HepG2 (cell line): ENCODE results near the gene POC1A. TPM values are rescaled to one million over a fixed set of nuclear protein-coding genes. Genes with fewer than 3 reads are reported as not detected.

Experiments used
- CCDC6 ChIP-seq: sonication (generic); formaldehyde crosslinking; IDR thresholded peaks from 2 replicates; pipeline ENCODE4 v1.8.1; 2022; ENCODE audit warnings: mild to moderate bottlenecking, missing genetic modification reagents, moderate library complexity
- CENPX ChIP-seq: sonication (generic); formaldehyde crosslinking; IDR thresholded peaks from 2 replicates; pipeline ENCODE4 v1.9.0; 2021; ENCODE audit warnings: mild to moderate bottlenecking, missing genetic modification reagents, moderate library complexity
- ELF3 ChIP-seq: IDR thresholded peaks from 2 replicates; pipeline ENCODE4 v1.6.1; 2016; ENCODE audit warnings: missing genetic modification reagents, missing compliant biosample characterization
- IKZF1 ChIP-seq: fragments of 450-650 bp; IDR thresholded peaks from 2 replicates; pipeline ENCODE4 v1.7.1; 2016
- KAT2B ChIP-seq: fragments of 150-350 bp; IDR thresholded peaks from 2 replicates; pipeline ENCODE4 v1.6.1; 2014; ENCODE audit warnings: low read depth, low read length, borderline replicate concordance
- MZF1 ChIP-seq: sonication (generic); formaldehyde crosslinking; IDR thresholded peaks from 2 replicates; pipeline ENCODE4 v1.8.1; 2023; ENCODE audit warnings: mild to moderate bottlenecking, missing genetic modification reagents, borderline replicate concordance
- NPAS2 ChIP-seq: sonication (generic); formaldehyde crosslinking; IDR thresholded peaks from 2 replicates; pipeline ENCODE4 v1.8.0; 2022; ENCODE audit warnings: mild to moderate bottlenecking, missing genetic modification reagents, borderline replicate concordance
- ONECUT2 ChIP-seq: sonication (generic); formaldehyde crosslinking; IDR thresholded peaks from 2 replicates; pipeline ENCODE4 v1.4.0; 2020; ENCODE audit warnings: missing genetic modification reagents
- SIN3A ChIP-seq: IDR thresholded peaks from 2 replicates; pipeline ENCODE4 v1.6.1; 2011; ENCODE audit warnings: low read depth, mild to moderate bottlenecking, control low read depth, low read length, borderline replicate concordance
- ZNF292 ChIP-seq: sonication (generic); formaldehyde crosslinking; IDR thresholded peaks from 2 replicates; pipeline ENCODE4 v1.8.1; 2022; ENCODE audit warnings: mild to moderate bottlenecking, low read depth, missing genetic modification reagents, borderline replicate concordance
- ZNF512B ChIP-seq: sonication (generic); formaldehyde crosslinking; IDR thresholded peaks from 2 replicates; pipeline ENCODE4 v1.5.1; 2020; ENCODE audit warnings: missing genetic modification reagents, mild to moderate bottlenecking, borderline replicate concordance
- ZNF567 ChIP-seq: sonication (generic); formaldehyde crosslinking; IDR thresholded peaks from 2 replicates; pipeline ENCODE4 v1.8.1; 2023; ENCODE audit warnings: mild to moderate bottlenecking, missing genetic modification reagents, borderline replicate concordance
- ZNF619 ChIP-seq: sonication (generic); formaldehyde crosslinking; IDR thresholded peaks from 2 replicates; pipeline ENCODE4 v1.4.0; 2020; ENCODE audit warnings: mild to moderate bottlenecking, missing genetic modification reagents
- ZNF672 ChIP-seq: sonication (generic); formaldehyde crosslinking; IDR thresholded peaks from 2 replicates; pipeline ENCODE4 v1.8.1; 2022; ENCODE audit warnings: missing genetic modification reagents
- ZNF878 ChIP-seq: sonication (generic); formaldehyde crosslinking; IDR thresholded peaks from 2 replicates; pipeline ENCODE4 v1.8.1; 2023; ENCODE audit warnings: mild to moderate bottlenecking, missing genetic modification reagents, moderate library complexity
- polyA plus RNA-seq, 8 experiments: library from polyadenylated mRNA; depleted of rRNA in 3 of 8; stranded (reverse) in 7 of 8; unstranded in 1 of 8; fragments of >200 nt; fragmentation: Illumina TruSeq in 4 of 8; extraction: Trizol in 4 of 8; gene quantifications; 2 replicates each; pipeline versions ENCODE4 v1.2.1 to v1.2.3, GENCODE V29; 2011 to 2016; ENCODE audit warnings: low read depth in 4 of 8, missing spikeins in 1 of 8, mixed read lengths in 1 of 8; ENCODE audit not compliant: insufficient read depth in 1 of 8
- total RNA-seq, 5 experiments: library from RNA; depleted of rRNA; stranded (reverse); fragments of >200 nt; fragmentation: Illumina TruSeq; extraction: Trizol; gene quantifications; 2 replicates each; pipeline ENCODE4 v1.2.3, GENCODE V29; 2016; ENCODE audit warnings: low read depth in 1 of 5
- TF ChIP-seq, protein P1 (sequence below): sonication (generic); IDR thresholded peaks from 2 replicates; pipeline ENCODE4 v1.6.1; 2016; ENCODE audit warnings: low read depth, borderline replicate concordance
- TF ChIP-seq, protein P2 (sequence below): IDR thresholded peaks from 2 replicates; pipeline ENCODE4 v1.6.1; 2018; ENCODE audit warnings: missing genetic modification reagents, mild to moderate bottlenecking, missing compliant biosample characterization
- TF ChIP-seq, protein P3 (sequence below): sonication (generic); formaldehyde crosslinking; IDR thresholded peaks from 2 replicates; pipeline ENCODE4 v1.5.0; 2020; ENCODE audit warnings: mild to moderate bottlenecking, missing genetic modification reagents, moderate library complexity
- TF ChIP-seq, protein P4 (sequence below): sonication (generic); formaldehyde crosslinking; IDR thresholded peaks from 2 replicates; pipeline ENCODE4 v1.5.1; 2020; ENCODE audit warnings: mild to moderate bottlenecking, missing genetic modification reagents

The POC1A gene
- total and polyA plus RNA-seq, 2 of the 13 experiments (the other 11 are each of a cell fraction or from before 2014, with no cell fraction given) = 14.6 to 20.0 TPM

DNA sequence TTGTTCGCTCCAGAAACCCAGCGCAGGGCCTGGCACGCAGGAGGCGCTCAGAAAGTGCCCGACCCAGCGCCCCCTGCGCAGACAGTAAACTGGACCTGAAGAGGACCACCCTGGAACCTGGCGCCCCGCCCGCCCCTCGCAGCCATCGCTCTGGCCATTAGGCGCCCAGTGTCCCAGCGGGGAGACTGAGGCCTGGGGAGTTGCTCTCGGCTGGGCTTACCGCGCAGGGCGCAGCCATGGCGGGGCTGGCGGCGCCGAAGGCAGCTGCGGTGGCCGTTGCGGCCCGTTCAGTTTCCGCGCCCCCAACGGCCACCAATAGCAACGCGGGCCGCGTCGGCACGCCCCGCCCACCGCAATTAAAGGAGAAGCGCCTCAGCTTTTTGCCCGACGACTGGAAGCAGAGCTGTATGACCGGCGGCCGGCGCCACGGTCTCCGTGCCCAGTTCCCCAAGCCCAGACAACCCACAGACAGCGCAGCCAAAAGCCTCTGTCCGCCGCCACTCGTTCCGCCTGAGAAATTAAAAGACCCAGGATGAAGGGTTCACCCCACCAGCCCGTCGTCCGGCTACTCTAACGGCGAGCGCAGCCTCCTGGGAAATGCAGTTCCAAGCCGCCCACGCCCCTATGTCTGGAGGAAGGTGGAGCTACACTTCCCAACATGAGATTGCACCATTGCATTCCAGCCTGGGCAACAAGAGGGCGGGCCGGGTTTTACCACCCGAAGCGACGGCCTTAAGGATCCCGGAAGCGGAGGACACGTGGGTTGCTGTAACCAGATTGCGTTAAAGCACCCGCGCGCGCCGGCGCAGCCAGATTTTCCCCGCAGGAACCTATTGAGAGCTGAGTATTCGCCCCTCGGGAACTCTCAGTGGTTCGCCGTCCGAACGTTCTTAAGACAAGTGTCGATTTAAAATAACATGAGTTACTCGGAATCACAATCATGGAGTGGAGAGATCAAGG is at the start of gene POC1A (continued):
- TF ChIP-seq ZNF619 (CRISPR knock-in tag) = no peak
- no peak for TF ChIP-seq MZF1 (CRISPR knock-in tag)
- TF ChIP-seq CCDC6 (CRISPR knock-in tag) = peak; percentile 76; the same call in 1 of the 2 replicates
- TF ChIP-seq IKZF1 = no peak
- TF ChIP-seq, protein P1, sequence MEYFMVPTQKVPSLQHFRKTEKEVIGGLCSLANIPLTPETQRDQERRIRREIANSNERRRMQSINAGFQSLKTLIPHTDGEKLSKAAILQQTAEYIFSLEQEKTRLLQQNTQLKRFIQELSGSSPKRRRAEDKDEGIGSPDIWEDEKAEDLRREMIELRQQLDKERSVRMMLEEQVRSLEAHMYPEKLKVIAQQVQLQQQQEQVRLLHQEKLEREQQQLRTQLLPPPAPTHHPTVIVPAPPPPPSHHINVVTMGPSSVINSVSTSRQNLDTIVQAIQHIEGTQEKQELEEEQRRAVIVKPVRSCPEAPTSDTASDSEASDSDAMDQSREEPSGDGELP = peak; percentile 52; the same call in 1 of the 2 replicates
- TF ChIP-seq NPAS2 (CRISPR knock-in tag) = no peak
- TF ChIP-seq, protein P2, sequence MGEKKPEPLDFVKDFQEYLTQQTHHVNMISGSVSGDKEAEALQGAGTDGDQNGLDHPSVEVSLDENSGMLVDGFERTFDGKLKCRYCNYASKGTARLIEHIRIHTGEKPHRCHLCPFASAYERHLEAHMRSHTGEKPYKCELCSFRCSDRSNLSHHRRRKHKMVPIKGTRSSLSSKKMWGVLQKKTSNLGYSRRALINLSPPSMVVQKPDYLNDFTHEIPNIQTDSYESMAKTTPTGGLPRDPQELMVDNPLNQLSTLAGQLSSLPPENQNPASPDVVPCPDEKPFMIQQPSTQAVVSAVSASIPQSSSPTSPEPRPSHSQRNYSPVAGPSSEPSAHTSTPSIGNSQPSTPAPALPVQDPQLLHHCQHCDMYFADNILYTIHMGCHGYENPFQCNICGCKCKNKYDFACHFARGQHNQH (CRISPR knock-in tag) = peak; percentile 72
- 0 out of 2 replicates have a peak, but pooled peaks have one; percentile 19 for TF ChIP-seq ZNF567 (CRISPR knock-in tag)
- TF ChIP-seq, protein P3, sequence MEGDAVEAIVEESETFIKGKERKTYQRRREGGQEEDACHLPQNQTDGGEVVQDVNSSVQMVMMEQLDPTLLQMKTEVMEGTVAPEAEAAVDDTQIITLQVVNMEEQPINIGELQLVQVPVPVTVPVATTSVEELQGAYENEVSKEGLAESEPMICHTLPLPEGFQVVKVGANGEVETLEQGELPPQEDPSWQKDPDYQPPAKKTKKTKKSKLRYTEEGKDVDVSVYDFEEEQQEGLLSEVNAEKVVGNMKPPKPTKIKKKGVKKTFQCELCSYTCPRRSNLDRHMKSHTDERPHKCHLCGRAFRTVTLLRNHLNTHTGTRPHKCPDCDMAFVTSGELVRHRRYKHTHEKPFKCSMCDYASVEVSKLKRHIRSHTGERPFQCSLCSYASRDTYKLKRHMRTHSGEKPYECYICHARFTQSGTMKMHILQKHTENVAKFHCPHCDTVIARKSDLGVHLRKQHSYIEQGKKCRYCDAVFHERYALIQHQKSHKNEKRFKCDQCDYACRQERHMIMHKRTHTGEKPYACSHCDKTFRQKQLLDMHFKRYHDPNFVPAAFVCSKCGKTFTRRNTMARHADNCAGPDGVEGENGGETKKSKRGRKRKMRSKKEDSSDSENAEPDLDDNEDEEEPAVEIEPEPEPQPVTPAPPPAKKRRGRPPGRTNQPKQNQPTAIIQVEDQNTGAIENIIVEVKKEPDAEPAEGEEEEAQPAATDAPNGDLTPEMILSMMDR (CRISPR knock-in tag) = peak; percentile 25
- TF ChIP-seq ZNF512B = no peak
- TF ChIP-seq, protein P4, sequence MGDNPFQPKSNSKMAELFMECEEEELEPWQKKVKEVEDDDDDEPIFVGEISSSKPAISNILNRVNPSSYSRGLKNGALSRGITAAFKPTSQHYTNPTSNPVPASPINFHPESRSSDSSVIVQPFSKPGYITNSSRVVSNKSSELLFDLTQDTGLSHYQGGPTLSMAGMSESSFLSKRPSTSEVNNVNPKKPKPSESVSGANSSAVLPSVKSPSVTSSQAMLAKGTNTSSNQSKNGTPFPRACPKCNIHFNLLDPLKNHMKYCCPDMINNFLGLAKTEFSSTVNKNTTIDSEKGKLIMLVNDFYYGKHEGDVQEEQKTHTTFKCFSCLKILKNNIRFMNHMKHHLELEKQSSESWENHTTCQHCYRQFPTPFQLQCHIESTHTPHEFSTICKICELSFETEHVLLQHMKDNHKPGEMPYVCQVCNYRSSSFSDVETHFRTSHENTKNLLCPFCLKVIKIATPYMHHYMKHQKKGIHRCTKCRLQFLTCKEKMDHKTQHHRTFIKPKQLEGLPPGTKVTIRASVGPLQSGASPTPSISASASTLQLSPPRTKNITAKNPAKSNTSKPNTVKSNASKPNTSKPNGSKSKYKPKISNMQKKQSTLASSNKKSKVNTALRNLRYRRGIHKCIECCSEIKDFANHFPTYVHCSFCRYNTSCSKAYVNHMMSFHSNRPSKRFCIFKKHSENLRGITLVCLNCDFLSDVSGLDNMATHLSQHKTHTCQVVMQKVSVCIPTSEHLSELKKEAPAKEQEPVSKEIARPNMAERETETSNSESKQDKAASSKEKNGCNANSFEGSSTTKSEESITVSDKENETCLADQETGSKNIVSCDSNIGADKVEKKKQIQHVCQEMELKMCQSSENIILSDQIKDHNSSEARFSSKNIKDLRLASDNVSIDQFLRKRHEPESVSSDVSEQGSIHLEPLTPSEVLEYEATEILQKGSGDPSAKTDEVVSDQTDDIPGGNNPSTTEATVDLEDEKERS (CRISPR knock-in tag) = no peak
- peak; percentile 83 for TF ChIP-seq ELF3 (CRISPR knock-in tag)
- no peak for TF ChIP-seq ZNF292 (CRISPR knock-in tag)
- TF ChIP-seq ONECUT2 (CRISPR knock-in tag) = peak; percentile 11; the same call in 1 of the 2 replicates
- TF ChIP-seq CENPX (CRISPR knock-in tag) = no peak
- no peak for TF ChIP-seq KAT2B
- TF ChIP-seq ZNF672 = no peak
- TF ChIP-seq SIN3A = peak; percentile 92
- peak; percentile 97 for TF ChIP-seq ZNF878 (CRISPR knock-in tag)
